GM23338 (cell line): ENCODE data around the gene BPIFB6. TPM values are rescaled to one million over a fixed set of nuclear protein-coding genes. Genes with fewer than 3 reads are reported as not detected.

Experiments
- ATAC-seq: fragments of 200-7000 bp; cut with Tn5 transposase; 3 replicates; pipeline ENCODE4 v1.9.1; 2020
- DNase-seq: peaks from one replicate; pipeline ENCODE4 v3.0.0-alpha.2; 2015; ENCODE audit warnings: low spot score
- H2AFZ ChIP-seq: fragments of 200-600 bp; sonication (generic); 2 replicates; pipeline ENCODE4 v1.8.0; 2016; ENCODE audit warnings: antibody characterized with exemption, mild to moderate bottlenecking, moderate library complexity
- H3F3A ChIP-seq: fragments of 200-600 bp; sonication (generic); replicated peaks from 2 replicates; pipeline ENCODE4 v1.8.0; 2017; ENCODE audit warnings: antibody characterized with exemption, mixed run types, low read depth
- H3K27ac ChIP-seq: fragments of 200-600 bp; sonication (generic); 2 replicates; pipeline ENCODE4 v1.6.1; 2016; ENCODE audit warnings: low read depth
- H3K27me3 ChIP-seq: fragments of 200-600 bp; sonication (generic); 2 replicates; pipeline ENCODE4 v1.8.0; 2016; ENCODE audit warnings: mild to moderate bottlenecking, mixed run types, moderate library complexity; ENCODE audit not compliant: insufficient read depth
- H3K36me3 ChIP-seq: fragments of 200-600 bp; sonication (generic); 2 replicates; pipeline ENCODE4 v1.8.0; 2016; ENCODE audit warnings: mild to moderate bottlenecking; ENCODE audit not compliant: insufficient read depth
- H3K4me1 ChIP-seq: fragments of 200-600 bp; sonication (generic); 2 replicates; pipeline ENCODE4 v1.8.0; 2016; ENCODE audit warnings: mild to moderate bottlenecking, moderate library complexity; ENCODE audit not compliant: insufficient read depth
- H3K4me2 ChIP-seq: fragments of 200-600 bp; sonication (generic); 2 replicates; pipeline ENCODE4 v1.7.1; 2017; ENCODE audit warnings: mixed run types
- H3K4me3 ChIP-seq: fragments of 200-600 bp; sonication (generic); 2 replicates; pipeline ENCODE4 v1.6.1; 2016; ENCODE audit warnings: mixed run types
- H3K79me2 ChIP-seq: fragments of 200-600 bp; sonication (generic); replicated peaks from 2 replicates; pipeline ENCODE4 v1.8.0; 2017; ENCODE audit warnings: mild to moderate bottlenecking; ENCODE audit not compliant: insufficient read depth
- H3K9me2 ChIP-seq: fragments of 200-600 bp; sonication (generic); 2 replicates; pipeline ENCODE4 v1.8.0; 2017; ENCODE audit not compliant: insufficient read depth
- H4K20me1 ChIP-seq: fragments of 200-600 bp; sonication (generic); replicated peaks from 2 replicates; pipeline ENCODE4 v1.8.0; 2017; ENCODE audit warnings: mild to moderate bottlenecking; ENCODE audit not compliant: insufficient read depth
- H3K27ac Mint-ChIP-seq: 2 replicates; pipeline ENCODE4 v1.8.0; 2020; ENCODE audit warnings: inconsistent platforms, mild to moderate bottlenecking, moderate library complexity, mixed read lengths
- H3K27me3 Mint-ChIP-seq: 3 replicates; pipeline ENCODE4 v1.8.0; 2022; ENCODE audit warnings: low read depth, mild to moderate bottlenecking, moderate library complexity, mixed read lengths, inconsistent platforms; ENCODE audit not compliant: insufficient read depth, poor library complexity
- H3K36me3 Mint-ChIP-seq: 3 replicates; pipeline ENCODE4 v1.8.0; 2021; ENCODE audit warnings: low read depth, mild to moderate bottlenecking, inconsistent platforms, moderate library complexity, mixed read lengths
- H3K4me1 Mint-ChIP-seq: 3 replicates; pipeline ENCODE4 v1.8.0; 2020; ENCODE audit warnings: mild to moderate bottlenecking, inconsistent platforms, mixed read lengths
- H3K4me3 Mint-ChIP-seq: 3 replicates; pipeline ENCODE4 v1.8.0; 2021; ENCODE audit warnings: moderate library complexity, mild to moderate bottlenecking, inconsistent platforms, mixed read lengths
- H3K9me3 Mint-ChIP-seq: 3 replicates; pipeline ENCODE4 v1.8.0; 2020; ENCODE audit warnings: moderate library complexity, mild to moderate bottlenecking, inconsistent platforms, mixed read lengths
- CTCF ChIP-seq, 2 experiments: fragments of 200-600 bp in 1 of 2; sonication (generic) in 1 of 2; conservative IDR thresholded peaks; 2 replicates each; pipeline versions ENCODE4 v1.5.1 to v1.6.1; 2016 to 2017; ENCODE audit warnings: antibody characterized with exemption in 2 of 2, low read depth in 2 of 2, mild to moderate bottlenecking in 2 of 2, moderate library complexity in 1 of 2
- EZH2 ChIP-seq: fragments of 200-600 bp; sonication (generic); IDR thresholded peaks from one replicate; pipeline ENCODE4 v1.8.0; 2017; ENCODE audit warnings: antibody characterized with exemption, mild to moderate bottlenecking, low read depth; ENCODE audit not compliant: unreplicated experiment
- EZH2phosphoT487 ChIP-seq: fragments of 200-600 bp; sonication (generic); IDR thresholded peaks from one replicate; pipeline ENCODE4 v1.8.1; 2018; ENCODE audit warnings: antibody characterized with exemption; ENCODE audit not compliant: unreplicated experiment
- JUNB ChIP-seq: IDR thresholded peaks from one replicate; pipeline ENCODE4 v1.6.1; 2016; ENCODE audit warnings: antibody characterized with exemption; ENCODE audit not compliant: unreplicated experiment
- POLR2AphosphoS5 ChIP-seq: IDR thresholded peaks from 2 replicates; pipeline ENCODE4 v1.6.1; 2016; ENCODE audit warnings: antibody characterized with exemption, low read depth
- STAT1 ChIP-seq: IDR thresholded peaks from one replicate; pipeline ENCODE4 v1.6.1; 2016; ENCODE audit warnings: antibody characterized with exemption; ENCODE audit not compliant: unreplicated experiment
- ZNF114 ChIP-seq: fragments of 250-450 bp; sonication (Bioruptor Pico); IDR thresholded peaks from 2 replicates; pipeline ENCODE4 v1.5.0; 2020; ENCODE audit warnings: mild to moderate bottlenecking, moderate library complexity
- ZNF331 ChIP-seq: fragments of 250-450 bp; sonication (Bioruptor Pico); IDR thresholded peaks from 2 replicates; pipeline ENCODE4 v1.5.0; 2020; ENCODE audit warnings: low read depth, mild to moderate bottlenecking, moderate library complexity
- polyA plus RNA-seq: library from polyadenylated mRNA; unstranded; fragments of >200 nt; fragmentation: Nextera tagmentation; extraction: Ambion mirVana; gene quantifications from 2 replicates; pipeline ENCODE4 v1.2.1, GENCODE V29; 2016
- total RNA-seq: library from RNA; depleted of rRNA; stranded (reverse); fragments of >200 nt; shearing (Covaris generic); gene quantifications from 2 replicates; pipeline ENCODE4 v1.2.3, GENCODE V29; 2014
- TF ChIP-seq, protein P1 (sequence below): IDR thresholded peaks from one replicate; pipeline ENCODE4 v1.6.1; 2018; ENCODE audit warnings: antibody characterized with exemption; ENCODE audit not compliant: unreplicated experiment
- TF ChIP-seq, protein P2 (sequence below): IDR thresholded peaks from 2 replicates; pipeline ENCODE4 v1.6.1; 2016; ENCODE audit warnings: antibody characterized with exemption

Gene BPIFB6
- total and polyA plus RNA-seq, 2 experiments from 2014 or later, result not detected

GRCh38 chr20:33032555-33032954 lies 1.1 kb downstream of the BPIFB6 start (continued):
- TF ChIP-seq CTCF (conservative IDR thresholded peaks at IDR 0.05; ENCODE audit: low read depth in 2 of 2), result no peak
- no peak for TF ChIP-seq ZNF114
- TF ChIP-seq ZNF331 (CRISPR knock-in tag), result no peak
- TF ChIP-seq EZH2phosphoT487, result no peak
- TF ChIP-seq, protein P1, sequence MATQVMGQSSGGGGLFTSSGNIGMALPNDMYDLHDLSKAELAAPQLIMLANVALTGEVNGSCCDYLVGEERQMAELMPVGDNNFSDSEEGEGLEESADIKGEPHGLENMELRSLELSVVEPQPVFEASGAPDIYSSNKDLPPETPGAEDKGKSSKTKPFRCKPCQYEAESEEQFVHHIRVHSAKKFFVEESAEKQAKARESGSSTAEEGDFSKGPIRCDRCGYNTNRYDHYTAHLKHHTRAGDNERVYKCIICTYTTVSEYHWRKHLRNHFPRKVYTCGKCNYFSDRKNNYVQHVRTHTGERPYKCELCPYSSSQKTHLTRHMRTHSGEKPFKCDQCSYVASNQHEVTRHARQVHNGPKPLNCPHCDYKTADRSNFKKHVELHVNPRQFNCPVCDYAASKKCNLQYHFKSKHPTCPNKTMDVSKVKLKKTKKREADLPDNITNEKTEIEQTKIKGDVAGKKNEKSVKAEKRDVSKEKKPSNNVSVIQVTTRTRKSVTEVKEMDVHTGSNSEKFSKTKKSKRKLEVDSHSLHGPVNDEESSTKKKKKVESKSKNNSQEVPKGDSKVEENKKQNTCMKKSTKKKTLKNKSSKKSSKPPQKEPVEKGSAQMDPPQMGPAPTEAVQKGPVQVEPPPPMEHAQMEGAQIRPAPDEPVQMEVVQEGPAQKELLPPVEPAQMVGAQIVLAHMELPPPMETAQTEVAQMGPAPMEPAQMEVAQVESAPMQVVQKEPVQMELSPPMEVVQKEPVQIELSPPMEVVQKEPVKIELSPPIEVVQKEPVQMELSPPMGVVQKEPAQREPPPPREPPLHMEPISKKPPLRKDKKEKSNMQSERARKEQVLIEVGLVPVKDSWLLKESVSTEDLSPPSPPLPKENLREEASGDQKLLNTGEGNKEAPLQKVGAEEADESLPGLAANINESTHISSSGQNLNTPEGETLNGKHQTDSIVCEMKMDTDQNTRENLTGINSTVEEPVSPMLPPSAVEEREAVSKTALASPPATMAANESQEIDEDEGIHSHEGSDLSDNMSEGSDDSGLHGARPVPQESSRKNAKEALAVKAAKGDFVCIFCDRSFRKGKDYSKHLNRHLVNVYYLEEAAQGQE, result no peak

- Mint-ChIP-seq H3K9me3 (0 out of 3 replicates have a peak, but pooled peaks cover 3% of the 10 kb centered on the region), H3K4me3 (no peak overlapping the region), H3K36me3 (no peaks in the 10 kb centered on the region), H3K4me1 (no peaks in the 10 kb centered on the region), H3K27me3 (peaks cover 6% of the 10 kb centered on the region), H3K27ac (no peak overlapping the region)
- H3F3A ChIP-seq, result no peaks in the 10 kb centered on the region
- H3K79me2 ChIP-seq, result no peaks in the 10 kb centered on the region
- no peaks in the 10 kb centered on the region for H3K9me2 ChIP-seq
- no peaks in the 10 kb centered on the region for H3K27me3 ChIP-seq
- ATAC-seq (no peak), DNase-seq (no peak)
- no peak overlapping the region for H3K4me2 ChIP-seq
- H3K27ac ChIP-seq, result no peak overlapping the region
- TF ChIP-seq JUNB, result no peak
- no peak overlapping the region for H2AFZ ChIP-seq
- H3K4me1 ChIP-seq, result no peaks in the 10 kb centered on the region
- no peaks in the 10 kb centered on the region for H3K36me3 ChIP-seq
- H3K4me3 ChIP-seq, result no peak overlapping the region
- no peaks in the 10 kb centered on the region for H4K20me1 ChIP-seq
Observed at GRCh38 chr20:33033381-33033780, 1.9 kb downstream of the BPIFB6 start.

DNA sequence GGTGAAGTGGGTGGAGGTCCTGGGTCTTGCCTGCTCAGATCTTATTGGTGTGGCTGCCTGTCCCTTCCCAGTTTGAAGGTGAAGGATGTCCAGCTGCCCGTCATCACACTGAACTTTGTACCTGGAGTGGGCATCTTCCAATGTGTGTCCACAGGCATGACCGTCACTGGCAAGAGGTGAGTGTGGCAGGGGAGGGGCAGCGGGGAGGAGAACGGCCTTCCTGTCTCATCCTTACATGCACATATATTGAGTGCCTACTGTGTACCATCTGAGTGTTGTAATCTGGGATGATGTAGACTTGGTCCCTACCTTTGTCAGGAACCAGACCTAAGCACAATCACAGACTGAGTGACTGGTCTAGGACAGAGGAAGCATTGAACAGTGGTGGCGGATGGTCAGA lies 2.7 kb downstream of the BPIFB6 start:
- Histone ChIP-seq H3K4me3 (no peak overlapping the region), H3K4me2 (no peak overlapping the region), H3K36me3 (no peaks in the 10 kb centered on the region), H3K4me1 (no peaks in the 10 kb centered on the region), H3K9me2 (no peaks in the 10 kb centered on the region), H3K79me2 (no peaks in the 10 kb centered on the region), H3K27me3 (no peaks in the 10 kb centered on the region), H3K27ac (no peak overlapping the region), H4K20me1 (no peaks in the 10 kb centered on the region), H3F3A (no peaks in the 10 kb centered on the region), H2AFZ (no peak overlapping the region)
- H3K27ac Mint-ChIP-seq, result no peak overlapping the region
- no peak overlapping the region; the same call in 2 of the 3 replicates for H3K4me3 Mint-ChIP-seq
- H3K4me1 Mint-ChIP-seq, result no peaks in the 10 kb centered on the region
- H3K36me3 Mint-ChIP-seq, result no peaks in the 10 kb centered on the region
- DNase-seq, result no peak
- H3K9me3 Mint-ChIP-seq, result 0 out of 3 replicates have a peak, but pooled peaks cover 3% of the 10 kb centered on the region
- peaks cover 7% of the 10 kb centered on the region for H3K27me3 Mint-ChIP-seq
- ATAC-seq, result no peak
- TF ChIP-seq, protein P1, result no peak
- no peak for TF ChIP-seq POLR2AphosphoS5
- no peak for TF ChIP-seq CTCF (conservative IDR thresholded peaks at IDR 0.05; ENCODE audit: low read depth in 2 of 2)
- no peak for TF ChIP-seq ZNF331 (CRISPR knock-in tag)
- no peak for TF ChIP-seq EZH2phosphoT487
- no peak for TF ChIP-seq JUNB
- no peak for TF ChIP-seq STAT1
- TF ChIP-seq, protein P2, sequence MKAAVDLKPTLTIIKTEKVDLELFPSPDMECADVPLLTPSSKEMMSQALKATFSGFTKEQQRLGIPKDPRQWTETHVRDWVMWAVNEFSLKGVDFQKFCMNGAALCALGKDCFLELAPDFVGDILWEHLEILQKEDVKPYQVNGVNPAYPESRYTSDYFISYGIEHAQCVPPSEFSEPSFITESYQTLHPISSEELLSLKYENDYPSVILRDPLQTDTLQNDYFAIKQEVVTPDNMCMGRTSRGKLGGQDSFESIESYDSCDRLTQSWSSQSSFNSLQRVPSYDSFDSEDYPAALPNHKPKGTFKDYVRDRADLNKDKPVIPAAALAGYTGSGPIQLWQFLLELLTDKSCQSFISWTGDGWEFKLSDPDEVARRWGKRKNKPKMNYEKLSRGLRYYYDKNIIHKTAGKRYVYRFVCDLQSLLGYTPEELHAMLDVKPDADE, result no peak
- no peak for TF ChIP-seq EZH2
